Fibroblast of the aortic adventitia (primary cell): ENCODE results near the gene AP2A2. TPM values are rescaled to one million over a fixed set of nuclear protein-coding genes. Genes with fewer than 3 reads are reported as not detected.

Experiments used
- DNase-seq: peaks from one replicate; pipeline ENCODE4 v3.0.0-alpha.2; 2010; ENCODE audit warnings: low read depth
- H3K4me3 ChIP-seq: 2 replicates; pipeline ENCODE4 v1.5.1; 2011; ENCODE audit warnings: low read depth, mild to moderate bottlenecking, control low read depth, low read length, moderate library complexity
- total RNA-seq: library from RNA; depleted of rRNA; stranded (reverse); fragments of >200 nt; gene quantifications from 2 replicates; pipeline ENCODE4 v1.2.3, GENCODE V29; 2012; ENCODE audit warnings: low replicate concordance
- TF ChIP-seq, protein P1 (sequence below): IDR thresholded peaks from 2 replicates; pipeline ENCODE4 v1.5.1; 2011; ENCODE audit warnings: mild to moderate bottlenecking, low read length, control low read depth, inconsistent platforms; ENCODE audit not compliant: insufficient read depth

AP2A2 gene
- total RNA-seq, 1 donor = 72.9 TPM

DNA sequence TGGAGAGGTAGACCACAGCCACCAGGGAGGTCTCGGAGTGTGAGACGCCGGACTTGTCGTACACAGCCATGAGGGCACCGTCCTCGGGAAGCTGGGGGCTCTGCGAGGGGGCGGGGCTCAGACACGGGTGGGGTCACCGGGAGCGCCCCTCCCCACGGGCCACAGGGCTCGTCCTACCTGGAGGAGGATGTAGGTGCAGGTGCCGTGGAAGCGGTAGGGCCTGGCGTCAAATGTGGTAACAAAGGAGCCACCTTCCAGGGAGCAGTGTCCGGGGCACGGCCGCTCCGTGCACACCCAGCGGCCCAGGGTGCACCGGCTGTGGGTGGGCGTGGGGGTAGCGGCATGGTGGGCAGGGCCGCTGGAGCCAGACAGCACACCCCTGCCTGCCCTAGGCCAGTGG is 103.4 kb downstream of the AP2A2 start:
- H3K4me3 ChIP-seq = no peak overlapping the region
- TF ChIP-seq, protein P1, sequence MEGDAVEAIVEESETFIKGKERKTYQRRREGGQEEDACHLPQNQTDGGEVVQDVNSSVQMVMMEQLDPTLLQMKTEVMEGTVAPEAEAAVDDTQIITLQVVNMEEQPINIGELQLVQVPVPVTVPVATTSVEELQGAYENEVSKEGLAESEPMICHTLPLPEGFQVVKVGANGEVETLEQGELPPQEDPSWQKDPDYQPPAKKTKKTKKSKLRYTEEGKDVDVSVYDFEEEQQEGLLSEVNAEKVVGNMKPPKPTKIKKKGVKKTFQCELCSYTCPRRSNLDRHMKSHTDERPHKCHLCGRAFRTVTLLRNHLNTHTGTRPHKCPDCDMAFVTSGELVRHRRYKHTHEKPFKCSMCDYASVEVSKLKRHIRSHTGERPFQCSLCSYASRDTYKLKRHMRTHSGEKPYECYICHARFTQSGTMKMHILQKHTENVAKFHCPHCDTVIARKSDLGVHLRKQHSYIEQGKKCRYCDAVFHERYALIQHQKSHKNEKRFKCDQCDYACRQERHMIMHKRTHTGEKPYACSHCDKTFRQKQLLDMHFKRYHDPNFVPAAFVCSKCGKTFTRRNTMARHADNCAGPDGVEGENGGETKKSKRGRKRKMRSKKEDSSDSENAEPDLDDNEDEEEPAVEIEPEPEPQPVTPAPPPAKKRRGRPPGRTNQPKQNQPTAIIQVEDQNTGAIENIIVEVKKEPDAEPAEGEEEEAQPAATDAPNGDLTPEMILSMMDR = no peak
- no peak for DNase-seq

DNA sequence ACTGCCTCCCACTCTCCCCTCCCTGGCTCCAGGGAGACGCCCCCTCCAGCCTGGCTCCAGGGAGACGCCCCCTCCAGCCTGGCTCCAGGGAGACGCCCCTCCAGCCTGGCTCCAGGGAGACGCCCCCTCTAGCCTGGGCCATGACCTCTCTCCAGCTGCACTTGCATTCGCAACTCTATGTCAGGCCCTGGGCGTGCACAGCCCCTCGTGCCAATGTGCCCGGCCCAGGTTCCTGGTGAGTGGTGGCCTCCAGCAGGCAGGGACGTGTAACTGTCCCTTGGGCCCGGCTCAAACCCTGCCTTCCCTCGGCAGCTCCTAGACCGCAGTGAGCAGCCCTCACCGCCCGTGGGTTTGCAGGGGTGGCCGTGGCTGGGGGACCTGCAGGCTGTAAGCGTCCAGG is 104.0 kb downstream of the AP2A2 start:
- DNase-seq = no peak
- no peak overlapping the region for H3K4me3 ChIP-seq
- TF ChIP-seq, protein P1 = no peak

DNA sequence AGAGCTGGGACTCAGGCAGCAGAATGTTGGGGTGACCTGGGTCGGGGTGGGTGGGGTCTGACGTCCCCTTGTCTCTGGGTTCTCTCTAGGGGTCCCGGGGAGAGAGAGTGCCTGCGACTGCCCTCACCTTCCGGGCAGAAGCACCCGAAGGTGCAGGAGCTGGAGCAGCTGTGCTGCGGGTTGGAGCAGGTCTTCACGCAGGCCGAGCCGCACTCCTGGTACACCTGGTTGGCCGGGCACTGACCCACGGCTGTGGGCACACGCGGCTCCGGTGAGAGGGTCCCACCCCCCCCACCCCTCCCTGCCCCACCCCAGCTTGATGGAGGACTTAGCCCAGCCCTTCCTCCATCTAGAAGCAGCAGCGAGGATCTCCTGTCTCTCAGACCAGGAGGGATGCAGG is 104.4 kb downstream of the AP2A2 start:
- DNase-seq = no peak
- H3K4me3 ChIP-seq = no peak overlapping the region
- TF ChIP-seq, protein P1 = no peak

DNA sequence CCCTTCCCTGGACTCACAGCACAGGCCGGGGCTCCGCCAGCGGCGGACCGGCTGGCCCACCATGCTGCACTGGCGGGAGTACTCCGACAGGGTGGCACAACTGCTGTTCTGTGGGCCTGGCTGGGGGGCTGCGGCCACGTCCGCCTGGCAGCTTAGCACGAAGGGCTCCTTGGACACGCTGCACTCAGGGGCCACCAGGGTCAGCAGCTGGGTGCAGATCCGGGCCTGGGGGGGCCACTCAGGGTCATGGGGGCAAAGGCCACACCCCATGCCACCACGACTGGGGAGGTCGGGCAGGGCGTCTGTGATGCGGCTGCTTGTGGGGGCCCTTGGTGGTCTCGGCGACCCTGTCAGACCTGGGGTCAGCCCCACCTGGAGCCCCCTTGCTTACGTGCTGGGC is 104.9 kb downstream of the AP2A2 start:
- TF ChIP-seq, protein P1 = no peak
- H3K4me3 ChIP-seq = no peak overlapping the region
- no peak for DNase-seq

DNA sequence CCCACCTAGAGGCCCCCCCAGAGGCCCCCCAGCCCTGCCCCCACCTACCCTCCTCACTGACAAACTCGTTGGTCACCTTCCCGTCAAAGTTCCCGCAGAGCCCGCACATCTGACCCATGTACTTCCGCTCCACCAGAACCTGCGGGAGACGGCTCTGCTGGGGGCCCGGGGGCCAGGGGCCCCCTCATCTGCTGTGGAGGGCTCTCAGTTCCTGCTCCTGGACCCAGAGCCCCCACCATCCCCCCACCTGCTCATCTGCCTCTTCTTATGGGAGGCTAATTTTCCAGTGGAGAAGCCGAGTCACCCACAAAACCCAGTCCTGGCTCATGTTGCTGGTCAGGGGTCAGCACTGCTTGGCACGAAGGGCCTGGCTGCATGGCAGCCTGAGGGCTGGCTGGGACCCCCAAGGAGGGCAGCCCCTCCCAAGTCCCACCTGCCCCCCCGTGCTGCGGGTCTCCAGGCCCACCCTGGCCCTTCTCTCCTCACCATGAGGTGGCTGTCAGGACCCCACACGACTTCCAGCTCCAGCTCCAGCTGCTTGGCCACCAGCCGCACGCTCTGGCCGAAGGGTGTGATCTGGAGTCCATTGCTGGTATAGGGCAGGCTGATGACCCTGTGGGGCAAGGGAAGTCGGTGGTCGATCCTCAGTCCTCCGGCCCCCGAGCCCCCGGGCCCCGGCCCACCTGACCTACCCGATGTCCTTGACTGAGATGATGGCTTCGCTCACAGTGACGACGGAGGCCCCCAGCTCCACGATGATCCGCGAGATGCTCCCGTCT is 105.6 kb downstream of the AP2A2 start:
- TF ChIP-seq, protein P1 = no peak
- no peak overlapping the region for H3K4me3 ChIP-seq
- DNase-seq = no peak

DNA sequence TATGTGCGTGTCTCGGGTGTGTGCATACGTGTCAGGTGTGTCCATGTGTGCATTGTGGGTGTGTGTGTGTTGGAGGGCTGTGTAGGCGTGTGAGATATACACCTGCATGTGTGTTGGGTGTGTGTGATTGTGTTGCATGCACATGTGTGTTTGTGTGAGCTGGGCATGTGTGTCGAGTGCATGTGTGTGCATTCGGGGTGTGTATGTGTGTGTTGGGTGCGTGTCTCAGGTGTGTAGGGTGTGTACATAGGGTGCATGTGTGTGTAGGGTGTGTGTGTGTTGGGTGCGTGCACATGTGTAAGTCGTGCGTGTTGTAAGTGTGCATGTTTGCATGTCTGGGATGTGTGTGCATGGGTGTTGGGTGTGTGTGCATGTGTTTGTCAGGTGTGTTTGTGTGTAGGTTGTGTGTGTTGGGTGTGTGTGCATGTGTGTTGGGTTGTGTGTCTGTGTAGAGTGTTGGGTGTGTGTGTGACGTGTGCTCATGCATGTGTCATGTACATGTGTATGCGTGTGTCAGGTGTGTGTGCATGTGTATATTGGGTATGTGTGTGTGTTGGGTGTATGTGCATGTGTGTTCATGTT is 106.7 kb downstream of the AP2A2 start:
- TF ChIP-seq, protein P1 = no peak
- no peak for DNase-seq
- no peak overlapping the region for H3K4me3 ChIP-seq
